ENCODE results near the gene MYLK4. TPM values are rescaled to one million over a fixed set of nuclear protein-coding genes. Genes with fewer than 3 reads are reported as not detected.

Gene MYLK4
- total and polyA plus RNA-seq, 9 donors = 0.24 to 0.83 (median 0.50) TPM

DNA sequence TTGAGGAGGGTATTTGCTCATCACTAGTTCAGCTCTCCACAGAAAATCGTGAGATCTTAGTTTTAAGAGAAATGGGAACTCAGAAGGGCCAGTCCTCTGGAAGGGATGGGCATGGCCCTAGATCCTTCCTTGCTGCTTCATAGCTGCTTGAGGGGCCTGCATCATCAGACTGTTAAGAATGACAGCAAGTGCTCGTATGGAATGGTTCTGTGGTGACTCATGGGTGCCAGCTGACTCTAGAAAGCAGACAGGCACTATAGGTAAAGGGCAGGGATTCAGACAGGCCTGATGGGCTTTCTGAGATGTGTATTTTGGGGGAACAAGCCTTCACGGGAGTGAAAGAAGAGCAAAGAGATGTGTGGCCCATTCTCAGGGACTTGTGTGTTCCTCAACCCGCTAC lies 90.8 kb downstream of the MYLK4 start:
- no peak overlapping the region for H3K27ac ChIP-seq
- TF ChIP-seq POLR2A (IDR thresholded peaks at IDR 0.05) (no peak), EP300 (IDR thresholded peaks at IDR 0.05) (no peak)
- TF ChIP-seq, protein P1, sequence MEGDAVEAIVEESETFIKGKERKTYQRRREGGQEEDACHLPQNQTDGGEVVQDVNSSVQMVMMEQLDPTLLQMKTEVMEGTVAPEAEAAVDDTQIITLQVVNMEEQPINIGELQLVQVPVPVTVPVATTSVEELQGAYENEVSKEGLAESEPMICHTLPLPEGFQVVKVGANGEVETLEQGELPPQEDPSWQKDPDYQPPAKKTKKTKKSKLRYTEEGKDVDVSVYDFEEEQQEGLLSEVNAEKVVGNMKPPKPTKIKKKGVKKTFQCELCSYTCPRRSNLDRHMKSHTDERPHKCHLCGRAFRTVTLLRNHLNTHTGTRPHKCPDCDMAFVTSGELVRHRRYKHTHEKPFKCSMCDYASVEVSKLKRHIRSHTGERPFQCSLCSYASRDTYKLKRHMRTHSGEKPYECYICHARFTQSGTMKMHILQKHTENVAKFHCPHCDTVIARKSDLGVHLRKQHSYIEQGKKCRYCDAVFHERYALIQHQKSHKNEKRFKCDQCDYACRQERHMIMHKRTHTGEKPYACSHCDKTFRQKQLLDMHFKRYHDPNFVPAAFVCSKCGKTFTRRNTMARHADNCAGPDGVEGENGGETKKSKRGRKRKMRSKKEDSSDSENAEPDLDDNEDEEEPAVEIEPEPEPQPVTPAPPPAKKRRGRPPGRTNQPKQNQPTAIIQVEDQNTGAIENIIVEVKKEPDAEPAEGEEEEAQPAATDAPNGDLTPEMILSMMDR (IDR thresholded peaks at IDR 0.05) = no peak
- no peaks in the 10 kb centered on the region for H3K9me3 ChIP-seq
- H3K27me3 ChIP-seq = no peaks in the 10 kb centered on the region
- intact Hi-C loops (cut with DNase I) = no loop called here
- H3K36me3 ChIP-seq = no peaks in the 10 kb centered on the region
- no peak for DNase-seq
- no peak overlapping the region for H3K4me3 ChIP-seq
- H3K4me1 ChIP-seq (ENCODE audit: insufficient read depth) = no peaks in the 10 kb centered on the region
- 84 to 94% (median 88%) methylated on average over 4 of the region's 4 CpGs for WGBS, 3 donors

DNA sequence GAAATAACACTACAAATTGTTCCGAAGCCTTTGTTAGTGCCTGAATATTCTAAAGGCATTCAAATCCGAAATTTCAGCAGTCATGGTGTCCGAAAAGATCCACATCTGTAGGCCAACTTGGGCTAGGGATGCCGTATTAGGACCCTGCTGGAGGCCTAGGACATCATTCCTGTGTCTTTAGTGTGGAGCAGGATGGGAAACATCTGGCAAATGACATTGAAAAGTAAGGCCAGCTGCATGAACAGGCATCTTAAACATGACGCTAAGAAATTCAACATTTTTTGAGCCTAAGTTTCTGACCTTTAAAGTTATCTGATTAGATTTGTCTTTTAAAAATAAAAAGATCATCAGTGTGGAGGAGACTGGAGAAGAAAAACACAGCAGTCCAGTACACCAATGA lies 91.3 kb downstream of the MYLK4 start:
- no peak for DNase-seq
- Histone ChIP-seq H3K4me1 (ENCODE audit: insufficient read depth) (no peaks in the 10 kb centered on the region), H3K27ac (no peak overlapping the region), H3K36me3 (no peaks in the 10 kb centered on the region), H3K4me3 (no peak overlapping the region), H3K9me3 (no peaks in the 10 kb centered on the region), H3K27me3 (no peaks in the 10 kb centered on the region)
- no peak for TF ChIP-seq POLR2A (IDR thresholded peaks at IDR 0.05)
- TF ChIP-seq, protein P1 (IDR thresholded peaks at IDR 0.05) = no peak
- no peak for TF ChIP-seq EP300 (IDR thresholded peaks at IDR 0.05)
- intact Hi-C loops (cut with DNase I) = no loop called here
- WGBS, 3 donors = 74 to 85% (median 74%) methylated on average over 5 of the region's 5 CpGs

DNA sequence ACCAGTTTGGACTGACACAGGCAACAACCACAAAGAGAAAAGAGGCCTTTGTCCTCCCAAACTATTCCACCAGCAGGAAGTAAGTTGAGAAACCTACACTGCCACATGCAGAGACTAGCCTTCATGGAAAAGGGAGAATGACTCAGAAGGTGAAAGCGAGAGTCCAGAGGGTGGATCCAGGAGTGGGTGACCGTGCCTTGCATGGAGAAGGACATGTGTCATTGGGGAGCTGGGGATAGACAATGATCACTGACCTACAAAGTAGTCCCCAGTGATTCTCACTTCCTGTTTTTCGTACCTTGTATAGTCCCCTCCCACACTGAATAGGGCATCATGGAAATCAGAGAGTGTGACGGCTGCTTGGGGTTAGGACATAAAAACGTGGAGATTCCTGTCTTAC lies 91.9 kb downstream of the MYLK4 start:
- intact Hi-C loops (cut with DNase I) = no loop called here
- Histone ChIP-seq H3K27ac (no peak overlapping the region), H3K9me3 (no peaks in the 10 kb centered on the region), H3K4me3 (no peak overlapping the region), H3K4me1 (ENCODE audit: insufficient read depth) (no peaks in the 10 kb centered on the region), H3K27me3 (no peaks in the 10 kb centered on the region), H3K36me3 (no peaks in the 10 kb centered on the region)
- no peak for TF ChIP-seq EP300 (IDR thresholded peaks at IDR 0.05)
- TF ChIP-seq, protein P1 (IDR thresholded peaks at IDR 0.05) = no peak
- no peak for TF ChIP-seq POLR2A (IDR thresholded peaks at IDR 0.05)
- no peak for DNase-seq
- WGBS, 3 donors = 88 to 92% (median 90%) methylated on average over 5 of the region's 5 CpGs

DNA sequence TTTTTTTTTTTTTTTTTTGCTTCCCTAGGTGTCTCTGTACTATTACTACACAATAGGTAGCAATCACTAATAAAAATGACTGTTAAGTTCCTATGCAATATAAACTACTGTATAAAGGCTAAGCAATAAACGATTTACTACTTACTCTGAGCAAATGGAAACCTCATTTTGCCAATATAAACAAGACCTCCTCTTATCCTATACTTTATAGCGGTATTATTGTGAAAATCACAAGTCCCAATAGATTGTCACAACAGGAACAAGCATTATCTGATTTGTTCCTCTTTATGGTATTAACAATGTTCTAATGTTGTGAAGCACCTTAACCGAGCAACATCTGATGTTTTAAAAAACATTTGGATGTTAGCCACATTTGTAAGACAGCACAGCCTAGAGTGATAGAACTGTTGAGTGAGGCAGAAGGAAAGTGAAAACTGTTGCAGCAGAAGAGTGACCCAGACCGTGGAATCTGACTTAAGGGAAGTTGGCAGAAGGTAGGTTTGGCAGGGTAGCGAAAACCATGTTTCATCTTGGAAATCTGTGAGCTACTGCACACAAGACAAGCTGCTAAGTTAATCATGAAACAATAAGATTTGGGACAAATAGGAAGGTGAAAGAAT lies 94.2 kb downstream of the MYLK4 start:
- Histone ChIP-seq H3K36me3 (no peaks in the 10 kb centered on the region), H3K27ac (no peak overlapping the region), H3K4me1 (ENCODE audit: insufficient read depth) (no peaks in the 10 kb centered on the region), H3K9me3 (no peaks in the 10 kb centered on the region), H3K4me3 (no peak overlapping the region), H3K27me3 (no peaks in the 10 kb centered on the region)
- intact Hi-C loops (cut with DNase I) = no loop called here
- WGBS, 3 donors = 18 to 31% (median 27%) methylated on average over 5 of the region's 5 CpGs
- no peak for DNase-seq
- TF ChIP-seq, protein P1 (IDR thresholded peaks at IDR 0.05) = no peak
- TF ChIP-seq EP300 (IDR thresholded peaks at IDR 0.05) (no peak), POLR2A (IDR thresholded peaks at IDR 0.05) (no peak)
